HEK293 (cell line): ENCODE results near the gene LASP1NB.

Experiments
- GFI1B ChIP-seq: fragments of 450-650 bp; formaldehyde crosslinking; IDR thresholded peaks from 2 replicates; pipeline ENCODE4 v1.5.1; 2016; ENCODE audit warnings: missing biosample characterization, missing genetic modification characterization
- GLI2 ChIP-seq: fragments of 450-650 bp; formaldehyde crosslinking; IDR thresholded peaks from 2 replicates; pipeline ENCODE4; 2017; ENCODE audit warnings: missing biosample characterization, missing genetic modification characterization, low read depth, borderline replicate concordance
- GLIS2 ChIP-seq: fragments of 450-650 bp; formaldehyde crosslinking; IDR thresholded peaks from 2 replicates; pipeline ENCODE4 v1.5.1; 2016; ENCODE audit warnings: missing biosample characterization, missing genetic modification characterization
- KLF8 ChIP-seq: fragments of 450-650 bp; formaldehyde crosslinking; IDR thresholded peaks from 2 replicates; pipeline ENCODE4 v1.5.1; 2016; ENCODE audit warnings: missing biosample characterization, missing genetic modification characterization
- MEIS1 ChIP-seq: sonication (generic); formaldehyde crosslinking; IDR thresholded peaks from 2 replicates; pipeline ENCODE4 v1.8.1; 2022; ENCODE audit warnings: missing genetic modification reagents, mild to moderate bottlenecking, borderline replicate concordance
- MYNN ChIP-seq: fragments of 450-650 bp; formaldehyde crosslinking; IDR thresholded peaks from 2 replicates; pipeline ENCODE4 v1.5.1; 2016; ENCODE audit warnings: missing biosample characterization, missing genetic modification characterization, borderline replicate concordance
- REPIN1 ChIP-seq: fragments of 450-650 bp; formaldehyde crosslinking; IDR thresholded peaks from 2 replicates; pipeline ENCODE4 v1.5.1; 2017; ENCODE audit warnings: missing biosample characterization, missing genetic modification characterization, low read depth
- ZNF114 ChIP-seq: fragments of 450-650 bp; formaldehyde crosslinking; IDR thresholded peaks from 2 replicates; pipeline ENCODE4 v1.5.0; 2017; ENCODE audit warnings: missing biosample characterization, missing genetic modification characterization
- ZNF157 ChIP-seq: fragments of 450-650 bp; formaldehyde crosslinking; IDR thresholded peaks from 2 replicates; pipeline ENCODE4 v1.5.1; 2016; ENCODE audit warnings: missing biosample characterization, missing genetic modification characterization
- ZNF335 ChIP-seq: fragments of 450-650 bp; formaldehyde crosslinking; conservative IDR thresholded peaks from 2 replicates; pipeline ENCODE4 v1.5.1; 2016; ENCODE audit warnings: missing biosample characterization, missing genetic modification characterization
- ZNF366 ChIP-seq: fragments of 450-650 bp; formaldehyde crosslinking; conservative IDR thresholded peaks from 2 replicates; pipeline ENCODE4 v1.5.1; 2016; ENCODE audit warnings: missing biosample characterization, missing genetic modification characterization
- ZNF514 ChIP-seq: fragments of 450-650 bp; formaldehyde crosslinking; IDR thresholded peaks from 2 replicates; pipeline ENCODE4 v1.5.1; 2016; ENCODE audit warnings: missing biosample characterization, missing genetic modification characterization
- ZNF549 ChIP-seq: fragments of 450-650 bp; IDR thresholded peaks from 2 replicates; pipeline ENCODE4 v1.5.1; 2018; ENCODE audit warnings: missing biosample characterization, missing genetic modification characterization, mild to moderate bottlenecking, inconsistent platforms, moderate library complexity
- ZNF610 ChIP-seq: fragments of 450-650 bp; formaldehyde crosslinking; IDR thresholded peaks from 2 replicates; pipeline ENCODE4 v1.5.1; 2016; ENCODE audit warnings: missing biosample characterization, missing genetic modification characterization, borderline replicate concordance
- ZNF768 ChIP-seq: fragments of 450-650 bp; formaldehyde crosslinking; IDR thresholded peaks from 2 replicates; pipeline ENCODE4 v1.5.1; 2018; ENCODE audit warnings: missing biosample characterization, mild to moderate bottlenecking, missing genetic modification characterization
- ZNF777 ChIP-seq: fragments of 450-650 bp; formaldehyde crosslinking; IDR thresholded peaks from 2 replicates; pipeline ENCODE4 v1.5.1; 2017; ENCODE audit warnings: missing biosample characterization, missing genetic modification characterization, borderline replicate concordance
- ZNF843 ChIP-seq: fragments of 450-650 bp; formaldehyde crosslinking; IDR thresholded peaks from 2 replicates; pipeline ENCODE4 v1.5.1; 2016; ENCODE audit warnings: missing biosample characterization, missing genetic modification characterization
- TF ChIP-seq, protein P1 (sequence below): fragments of 450-650 bp; formaldehyde crosslinking; conservative IDR thresholded peaks from 2 replicates; pipeline ENCODE4 v1.5.1; 2016; ENCODE audit warnings: low read depth, missing biosample characterization, missing genetic modification characterization
- TF ChIP-seq, protein P2 (sequence below): fragments of 450-650 bp; formaldehyde crosslinking; IDR thresholded peaks from 2 replicates; pipeline ENCODE4 v1.5.0; 2017; ENCODE audit warnings: missing biosample characterization, missing genetic modification characterization, borderline replicate concordance
- TF ChIP-seq, protein P3 (sequence below): fragments of 450-650 bp; formaldehyde crosslinking; IDR thresholded peaks from 2 replicates; pipeline ENCODE4 v1.5.1; 2016; ENCODE audit warnings: missing biosample characterization, missing genetic modification characterization
- TF ChIP-seq, protein P4 (sequence below): fragments of 450-650 bp; formaldehyde crosslinking; IDR thresholded peaks from 2 replicates; pipeline ENCODE4 v1.5.1; 2016; ENCODE audit warnings: missing biosample characterization, missing genetic modification characterization, low read depth
- TF ChIP-seq, protein P5 (sequence below): fragments of 450-650 bp; formaldehyde crosslinking; IDR thresholded peaks from 2 replicates; pipeline ENCODE4 v1.5.1; 2016; ENCODE audit warnings: missing biosample characterization, missing genetic modification characterization
- TF ChIP-seq, protein P6 (sequence below): fragments of 450-650 bp; formaldehyde crosslinking; IDR thresholded peaks from 2 replicates; pipeline ENCODE4 v1.5.1; 2016; ENCODE audit warnings: missing biosample characterization, missing genetic modification characterization
- TF ChIP-seq, protein P7 (sequence below): fragments of 450-650 bp; formaldehyde crosslinking; IDR thresholded peaks from 2 replicates; pipeline ENCODE4 v1.5.1; 2017; ENCODE audit warnings: missing biosample characterization, missing genetic modification characterization

LASP1NB gene

DNA sequence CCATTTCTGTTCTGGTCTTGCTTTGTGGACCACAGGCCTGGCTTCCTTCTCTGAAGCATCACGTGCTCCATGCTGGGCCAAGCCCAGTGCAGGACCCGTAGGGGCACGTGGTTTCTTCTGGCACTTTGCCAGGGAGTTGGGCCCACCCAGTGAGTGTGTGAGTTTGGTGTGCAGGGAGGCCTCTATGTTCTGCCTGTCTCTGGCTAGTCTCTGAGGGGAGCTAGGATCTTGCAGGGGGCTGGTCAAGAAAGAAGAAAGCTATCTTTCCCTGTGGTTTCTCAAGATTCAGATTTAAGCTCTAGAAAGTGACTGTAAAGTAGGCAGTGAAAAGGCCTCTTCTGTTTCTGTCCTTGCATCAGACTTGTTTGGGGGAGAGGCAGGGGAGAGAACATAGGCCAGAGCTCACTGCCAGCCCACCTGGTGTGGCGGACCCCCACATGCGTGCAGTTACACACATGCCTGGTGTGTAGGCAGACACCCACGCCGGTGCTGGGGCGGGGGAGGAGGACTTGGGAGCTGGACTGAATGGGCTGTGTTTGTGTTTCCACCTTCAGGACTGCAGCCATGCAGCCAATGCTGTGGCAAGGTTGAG is 43.7 kb upstream of the LASP1NB start (continued):
- TF ChIP-seq, protein P1, sequence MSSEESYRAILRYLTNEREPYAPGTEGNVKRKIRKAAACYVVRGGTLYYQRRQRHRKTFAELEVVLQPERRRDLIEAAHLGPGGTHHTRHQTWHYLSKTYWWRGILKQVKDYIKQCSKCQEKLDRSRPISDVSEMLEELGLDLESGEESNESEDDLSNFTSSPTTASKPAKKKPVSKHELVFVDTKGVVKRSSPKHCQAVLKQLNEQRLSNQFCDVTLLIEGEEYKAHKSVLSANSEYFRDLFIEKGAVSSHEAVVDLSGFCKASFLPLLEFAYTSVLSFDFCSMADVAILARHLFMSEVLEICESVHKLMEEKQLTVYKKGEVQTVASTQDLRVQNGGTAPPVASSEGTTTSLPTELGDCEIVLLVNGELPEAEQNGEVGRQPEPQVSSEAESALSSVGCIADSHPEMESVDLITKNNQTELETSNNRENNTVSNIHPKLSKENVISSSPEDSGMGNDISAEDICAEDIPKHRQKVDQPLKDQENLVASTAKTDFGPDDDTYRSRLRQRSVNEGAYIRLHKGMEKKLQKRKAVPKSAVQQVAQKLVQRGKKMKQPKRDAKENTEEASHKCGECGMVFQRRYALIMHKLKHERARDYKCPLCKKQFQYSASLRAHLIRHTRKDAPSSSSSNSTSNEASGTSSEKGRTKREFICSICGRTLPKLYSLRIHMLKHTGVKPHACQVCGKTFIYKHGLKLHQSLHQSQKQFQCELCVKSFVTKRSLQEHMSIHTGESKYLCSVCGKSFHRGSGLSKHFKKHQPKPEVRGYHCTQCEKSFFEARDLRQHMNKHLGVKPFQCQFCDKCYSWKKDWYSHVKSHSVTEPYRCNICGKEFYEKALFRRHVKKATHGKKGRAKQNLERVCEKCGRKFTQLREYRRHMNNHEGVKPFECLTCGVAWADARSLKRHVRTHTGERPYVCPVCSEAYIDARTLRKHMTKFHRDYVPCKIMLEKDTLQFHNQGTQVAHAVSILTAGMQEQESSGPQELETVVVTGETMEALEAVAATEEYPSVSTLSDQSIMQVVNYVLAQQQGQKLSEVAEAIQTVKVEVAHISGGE (tag by site-specific recombination): no peak
- TF ChIP-seq ZNF843 (no peak), MYNN (tag by site-specific recombination) (no peak), ZNF777 (no peak), ZNF366 (tag by site-specific recombination) (no peak), ZNF610 (tag by site-specific recombination) (no peak), GFI1B (tag by site-specific recombination) (no peak), GLIS2 (tag by site-specific recombination) (peak; percentile 48; the same call in 1 of the 2 replicates), ZNF514 (tag by site-specific recombination) (no peak), MEIS1 (CRISPR knock-in tag) (no peak), KLF8 (no peak), ZNF157 (no peak), REPIN1 (no peak), ZNF114 (no peak), ZNF549 (tag by site-specific recombination) (no peak), GLI2 (no peak), ZNF768 (no peak), ZNF335 (peak; percentile 88)
- TF ChIP-seq, protein P2, sequence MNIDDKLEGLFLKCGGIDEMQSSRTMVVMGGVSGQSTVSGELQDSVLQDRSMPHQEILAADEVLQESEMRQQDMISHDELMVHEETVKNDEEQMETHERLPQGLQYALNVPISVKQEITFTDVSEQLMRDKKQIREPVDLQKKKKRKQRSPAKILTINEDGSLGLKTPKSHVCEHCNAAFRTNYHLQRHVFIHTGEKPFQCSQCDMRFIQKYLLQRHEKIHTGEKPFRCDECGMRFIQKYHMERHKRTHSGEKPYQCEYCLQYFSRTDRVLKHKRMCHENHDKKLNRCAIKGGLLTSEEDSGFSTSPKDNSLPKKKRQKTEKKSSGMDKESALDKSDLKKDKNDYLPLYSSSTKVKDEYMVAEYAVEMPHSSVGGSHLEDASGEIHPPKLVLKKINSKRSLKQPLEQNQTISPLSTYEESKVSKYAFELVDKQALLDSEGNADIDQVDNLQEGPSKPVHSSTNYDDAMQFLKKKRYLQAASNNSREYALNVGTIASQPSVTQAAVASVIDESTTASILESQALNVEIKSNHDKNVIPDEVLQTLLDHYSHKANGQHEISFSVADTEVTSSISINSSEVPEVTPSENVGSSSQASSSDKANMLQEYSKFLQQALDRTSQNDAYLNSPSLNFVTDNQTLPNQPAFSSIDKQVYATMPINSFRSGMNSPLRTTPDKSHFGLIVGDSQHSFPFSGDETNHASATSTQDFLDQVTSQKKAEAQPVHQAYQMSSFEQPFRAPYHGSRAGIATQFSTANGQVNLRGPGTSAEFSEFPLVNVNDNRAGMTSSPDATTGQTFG (tag by site-specific recombination): no peak
- TF ChIP-seq, protein P3, sequence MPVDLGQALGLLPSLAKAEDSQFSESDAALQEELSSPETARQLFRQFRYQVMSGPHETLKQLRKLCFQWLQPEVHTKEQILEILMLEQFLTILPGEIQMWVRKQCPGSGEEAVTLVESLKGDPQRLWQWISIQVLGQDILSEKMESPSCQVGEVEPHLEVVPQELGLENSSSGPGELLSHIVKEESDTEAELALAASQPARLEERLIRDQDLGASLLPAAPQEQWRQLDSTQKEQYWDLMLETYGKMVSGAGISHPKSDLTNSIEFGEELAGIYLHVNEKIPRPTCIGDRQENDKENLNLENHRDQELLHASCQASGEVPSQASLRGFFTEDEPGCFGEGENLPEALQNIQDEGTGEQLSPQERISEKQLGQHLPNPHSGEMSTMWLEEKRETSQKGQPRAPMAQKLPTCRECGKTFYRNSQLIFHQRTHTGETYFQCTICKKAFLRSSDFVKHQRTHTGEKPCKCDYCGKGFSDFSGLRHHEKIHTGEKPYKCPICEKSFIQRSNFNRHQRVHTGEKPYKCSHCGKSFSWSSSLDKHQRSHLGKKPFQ (tag by site-specific recombination): peak; percentile 75
- TF ChIP-seq, protein P4, sequence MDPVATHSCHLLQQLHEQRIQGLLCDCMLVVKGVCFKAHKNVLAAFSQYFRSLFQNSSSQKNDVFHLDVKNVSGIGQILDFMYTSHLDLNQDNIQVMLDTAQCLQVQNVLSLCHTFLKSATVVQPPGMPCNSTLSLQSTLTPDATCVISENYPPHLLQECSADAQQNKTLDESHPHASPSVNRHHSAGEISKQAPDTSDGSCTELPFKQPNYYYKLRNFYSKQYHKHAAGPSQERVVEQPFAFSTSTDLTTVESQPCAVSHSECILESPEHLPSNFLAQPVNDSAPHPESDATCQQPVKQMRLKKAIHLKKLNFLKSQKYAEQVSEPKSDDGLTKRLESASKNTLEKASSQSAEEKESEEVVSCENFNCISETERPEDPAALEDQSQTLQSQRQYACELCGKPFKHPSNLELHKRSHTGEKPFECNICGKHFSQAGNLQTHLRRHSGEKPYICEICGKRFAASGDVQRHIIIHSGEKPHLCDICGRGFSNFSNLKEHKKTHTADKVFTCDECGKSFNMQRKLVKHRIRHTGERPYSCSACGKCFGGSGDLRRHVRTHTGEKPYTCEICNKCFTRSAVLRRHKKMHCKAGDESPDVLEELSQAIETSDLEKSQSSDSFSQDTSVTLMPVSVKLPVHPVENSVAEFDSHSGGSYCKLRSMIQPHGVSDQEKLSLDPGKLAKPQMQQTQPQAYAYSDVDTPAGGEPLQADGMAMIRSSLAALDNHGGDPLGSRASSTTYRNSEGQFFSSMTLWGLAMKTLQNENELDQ (tag by site-specific recombination): no peak
- TF ChIP-seq, protein P5, sequence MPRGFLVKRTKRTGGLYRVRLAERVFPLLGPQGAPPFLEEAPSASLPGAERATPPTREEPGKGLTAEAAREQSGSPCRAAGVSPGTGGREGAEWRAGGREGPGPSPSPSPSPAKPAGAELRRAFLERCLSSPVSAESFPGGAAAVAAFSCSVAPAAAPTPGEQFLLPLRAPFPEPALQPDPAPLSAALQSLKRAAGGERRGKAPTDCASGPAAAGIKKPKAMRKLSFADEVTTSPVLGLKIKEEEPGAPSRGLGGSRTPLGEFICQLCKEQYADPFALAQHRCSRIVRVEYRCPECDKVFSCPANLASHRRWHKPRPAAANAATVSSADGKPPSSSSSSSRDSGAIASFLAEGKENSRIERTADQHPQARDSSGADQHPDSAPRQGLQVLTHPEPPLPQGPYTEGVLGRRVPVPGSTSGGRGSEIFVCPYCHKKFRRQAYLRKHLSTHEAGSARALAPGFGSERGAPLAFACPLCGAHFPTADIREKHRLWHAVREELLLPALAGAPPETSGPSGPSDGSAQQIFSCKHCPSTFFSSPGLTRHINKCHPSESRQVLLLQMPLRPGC (tag by site-specific recombination): no peak
- TF ChIP-seq, protein P6, sequence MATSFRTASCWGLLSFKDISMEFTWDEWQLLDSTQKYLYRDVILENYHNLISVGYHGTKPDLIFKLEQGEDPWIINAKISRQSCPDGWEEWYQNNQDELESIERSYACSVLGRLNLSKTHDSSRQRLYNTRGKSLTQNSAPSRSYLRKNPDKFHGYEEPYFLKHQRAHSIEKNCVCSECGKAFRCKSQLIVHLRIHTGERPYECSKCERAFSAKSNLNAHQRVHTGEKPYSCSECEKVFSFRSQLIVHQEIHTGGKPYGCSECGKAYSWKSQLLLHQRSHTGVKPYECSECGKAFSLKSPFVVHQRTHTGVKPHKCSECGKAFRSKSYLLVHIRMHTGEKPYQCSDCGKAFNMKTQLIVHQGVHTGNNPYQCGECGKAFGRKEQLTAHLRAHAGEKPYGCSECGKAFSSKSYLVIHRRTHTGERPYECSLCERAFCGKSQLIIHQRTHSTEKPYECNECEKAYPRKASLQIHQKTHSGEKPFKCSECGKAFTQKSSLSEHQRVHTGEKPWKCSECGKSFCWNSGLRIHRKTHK (tag by site-specific recombination): no peak
- TF ChIP-seq, protein P7, sequence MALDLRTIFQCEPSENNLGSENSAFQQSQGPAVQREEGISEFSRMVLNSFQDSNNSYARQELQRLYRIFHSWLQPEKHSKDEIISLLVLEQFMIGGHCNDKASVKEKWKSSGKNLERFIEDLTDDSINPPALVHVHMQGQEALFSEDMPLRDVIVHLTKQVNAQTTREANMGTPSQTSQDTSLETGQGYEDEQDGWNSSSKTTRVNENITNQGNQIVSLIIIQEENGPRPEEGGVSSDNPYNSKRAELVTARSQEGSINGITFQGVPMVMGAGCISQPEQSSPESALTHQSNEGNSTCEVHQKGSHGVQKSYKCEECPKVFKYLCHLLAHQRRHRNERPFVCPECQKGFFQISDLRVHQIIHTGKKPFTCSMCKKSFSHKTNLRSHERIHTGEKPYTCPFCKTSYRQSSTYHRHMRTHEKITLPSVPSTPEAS: no peak
